Stimulated activated naive CD4-positive, alpha-beta T cell (primary cell): ENCODE data around the gene SLC2A1.

ENCODE experiments used
- DNase-seq, 6 experiments: peaks; one replicate each; lab custom pipeline; 2025; lab: John Stamatoyannopoulos, UW

SLC2A1 gene

GRCh38 chr1:42960566-42961311 lies 2.1 kb upstream of the SLC2A1 start:
- no peak for DNase-seq

DNA sequence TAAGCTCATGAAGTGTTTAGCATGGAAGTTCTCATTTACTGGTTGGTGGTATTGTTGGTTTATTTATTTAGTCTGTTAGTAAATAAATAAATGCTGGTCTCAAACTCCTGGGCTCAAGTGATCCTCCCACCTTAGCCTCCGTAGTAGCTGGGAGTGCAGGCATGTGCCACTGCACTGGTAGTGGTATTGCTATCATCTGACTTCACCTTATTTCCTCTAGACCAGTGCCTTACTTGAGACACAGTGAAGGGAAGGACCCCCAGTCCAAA lies 1.4 kb upstream of the SLC2A1 start:
- DNase-seq: no peak

- DNase-seq: peak; percentile 33 to 73 (median 59)
Measured at GRCh38 chr1:42957880-42958487, 684 bp downstream of the SLC2A1 start.

GRCh38 chr1:42957229-42957879 lies 1.3 kb downstream of the SLC2A1 start:
- no peak for DNase-seq

GRCh38 chr1:42956739-42957138 lies 1.9 kb downstream of the SLC2A1 start:
- no peak for DNase-seq

DNA sequence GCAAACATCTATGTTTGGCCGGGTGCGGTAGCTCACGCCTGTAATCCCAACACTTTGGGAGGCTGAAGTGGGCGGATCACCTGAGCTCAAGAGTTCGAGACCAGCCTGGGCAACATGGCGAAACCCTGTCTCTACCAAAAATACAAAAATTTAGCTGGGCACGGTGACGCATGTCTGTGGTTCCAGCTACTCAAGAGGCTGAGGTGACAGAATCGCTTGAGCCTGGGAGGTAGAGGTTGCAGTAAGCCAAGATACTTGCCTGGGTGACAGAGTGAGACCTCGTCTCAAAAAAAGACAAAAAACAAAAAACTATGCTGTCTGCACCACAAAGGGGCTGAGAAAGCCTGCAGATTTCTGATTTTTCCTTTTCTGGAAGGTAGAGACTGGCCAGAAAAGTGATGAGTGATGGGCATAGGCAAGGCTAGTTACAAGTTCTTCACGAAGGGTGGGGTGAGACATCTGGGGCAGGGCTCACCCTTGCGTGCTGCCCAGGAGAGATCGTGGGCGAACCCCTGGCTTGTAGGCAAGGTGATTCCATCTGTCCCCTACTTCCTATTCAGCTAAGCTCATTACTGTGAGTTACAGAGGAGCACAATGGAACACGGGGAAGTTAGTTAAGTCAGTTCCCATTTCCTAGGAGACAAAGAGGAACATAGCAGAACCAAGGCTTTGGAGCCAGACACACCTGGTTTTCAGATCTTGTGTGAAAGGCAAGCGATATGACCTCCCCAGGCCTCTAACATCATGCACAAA lies 3.2 kb downstream of the SLC2A1 start:
- no peak for DNase-seq

DNA sequence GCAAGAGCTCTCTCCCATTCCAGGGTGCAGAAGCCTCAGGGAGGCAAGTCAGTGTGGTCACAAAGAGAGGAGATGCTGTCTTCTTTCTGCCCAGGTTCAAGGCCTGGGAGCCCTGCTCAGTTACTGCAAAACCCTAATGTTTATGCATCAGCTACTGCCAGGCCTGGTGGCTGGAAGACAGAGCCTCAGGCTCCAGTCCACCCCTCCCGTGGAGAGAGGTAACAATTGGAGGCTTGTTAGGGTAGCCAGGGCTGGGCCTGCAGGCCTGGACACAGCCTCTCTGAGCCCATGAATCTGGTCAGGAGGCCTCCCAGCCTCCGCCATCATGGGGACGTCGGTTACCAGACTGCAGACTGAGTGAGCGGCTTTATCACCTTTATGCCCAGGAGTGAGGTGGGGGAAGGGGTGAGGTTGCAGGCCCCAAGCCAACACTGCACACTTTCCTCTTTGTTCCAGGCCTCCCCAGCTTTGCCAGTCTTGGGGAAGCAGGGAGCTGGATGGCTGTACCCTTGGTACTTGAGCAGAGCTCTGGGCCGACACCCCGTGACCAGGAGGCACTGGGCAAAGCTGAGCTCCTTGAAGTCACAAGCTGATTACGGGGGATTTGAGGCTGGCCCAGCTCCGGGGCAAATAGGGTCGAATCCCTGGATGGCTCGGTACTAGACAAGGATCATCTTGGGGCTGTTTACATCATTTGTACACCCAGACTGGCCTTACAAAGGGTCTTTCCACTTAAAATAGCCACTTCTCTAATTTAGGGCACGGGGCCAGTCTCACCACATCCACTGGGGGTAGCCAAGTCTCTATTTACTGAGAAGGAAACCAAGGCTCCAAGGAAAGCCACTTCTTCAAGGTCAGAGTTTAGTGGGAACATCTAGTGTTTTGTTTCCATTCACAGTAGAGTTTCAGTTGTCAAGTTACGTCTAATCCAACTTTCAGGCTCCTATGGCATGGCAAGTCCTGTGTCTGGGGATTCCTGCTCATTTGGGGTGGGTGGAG lies 5.2 kb downstream of the SLC2A1 start:
- no peak for DNase-seq

DNA sequence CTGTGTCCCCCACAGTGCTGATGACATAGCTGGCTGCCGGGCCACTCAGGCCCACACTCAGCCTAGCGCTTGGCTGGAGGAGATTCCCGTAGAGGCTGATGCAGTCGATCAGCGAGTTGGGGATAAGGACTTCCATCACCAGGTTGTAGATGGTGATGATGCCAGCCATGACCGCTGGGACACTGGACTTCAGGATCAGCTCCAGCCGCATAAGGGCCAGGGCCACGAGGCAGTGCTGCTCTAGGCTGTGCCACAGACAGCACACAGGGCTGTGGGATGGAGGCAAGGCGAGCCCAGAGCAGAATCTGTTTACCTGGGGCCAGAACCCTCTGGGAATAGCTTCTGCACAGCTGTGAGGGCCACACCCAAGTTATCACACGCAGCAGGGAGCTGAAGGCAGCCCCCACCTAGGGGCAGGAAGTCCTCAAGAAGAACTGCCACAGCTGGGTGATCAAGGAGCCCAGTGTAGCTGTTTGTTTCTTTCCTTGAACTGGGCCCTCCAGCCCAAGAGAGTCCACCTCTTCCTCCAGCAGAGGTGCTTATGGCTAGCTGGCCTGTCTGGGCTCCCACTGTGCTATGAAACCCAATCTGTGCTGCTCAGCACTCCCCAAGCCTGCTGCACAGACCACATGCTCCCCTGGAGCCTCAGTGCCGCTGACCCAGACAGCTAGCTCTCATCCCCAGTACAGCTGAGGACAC lies 6.2 kb downstream of the SLC2A1 start:
- peak in 4 of 6 experiments; percentile 9 to 42 (median 20) for DNase-seq

GRCh38 chr1:42951588-42951987 lies 7.1 kb downstream of the SLC2A1 start:
- no peak for DNase-seq

DNA sequence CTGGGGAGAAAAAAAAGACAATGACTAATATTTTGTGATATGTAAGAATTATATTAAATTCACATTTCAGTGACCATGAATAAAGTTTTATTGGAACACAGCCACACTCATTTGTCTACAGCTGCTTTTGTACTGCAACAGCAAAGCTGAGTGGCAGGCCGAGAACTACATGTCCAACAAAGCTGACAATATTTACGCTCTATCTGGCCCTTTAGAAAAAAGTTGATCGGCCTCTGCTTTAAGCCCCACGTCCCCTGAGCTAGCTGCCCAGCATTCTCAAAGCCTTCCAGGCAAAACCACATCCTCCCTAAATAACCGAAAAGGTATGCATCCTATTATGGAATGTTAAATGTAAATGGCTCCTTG lies 8.6 kb downstream of the SLC2A1 start:
- no peak for DNase-seq

- no peak for DNase-seq
Measured at GRCh38 chr1:42949312-42950115, 9.2 kb downstream of the SLC2A1 start.

DNA sequence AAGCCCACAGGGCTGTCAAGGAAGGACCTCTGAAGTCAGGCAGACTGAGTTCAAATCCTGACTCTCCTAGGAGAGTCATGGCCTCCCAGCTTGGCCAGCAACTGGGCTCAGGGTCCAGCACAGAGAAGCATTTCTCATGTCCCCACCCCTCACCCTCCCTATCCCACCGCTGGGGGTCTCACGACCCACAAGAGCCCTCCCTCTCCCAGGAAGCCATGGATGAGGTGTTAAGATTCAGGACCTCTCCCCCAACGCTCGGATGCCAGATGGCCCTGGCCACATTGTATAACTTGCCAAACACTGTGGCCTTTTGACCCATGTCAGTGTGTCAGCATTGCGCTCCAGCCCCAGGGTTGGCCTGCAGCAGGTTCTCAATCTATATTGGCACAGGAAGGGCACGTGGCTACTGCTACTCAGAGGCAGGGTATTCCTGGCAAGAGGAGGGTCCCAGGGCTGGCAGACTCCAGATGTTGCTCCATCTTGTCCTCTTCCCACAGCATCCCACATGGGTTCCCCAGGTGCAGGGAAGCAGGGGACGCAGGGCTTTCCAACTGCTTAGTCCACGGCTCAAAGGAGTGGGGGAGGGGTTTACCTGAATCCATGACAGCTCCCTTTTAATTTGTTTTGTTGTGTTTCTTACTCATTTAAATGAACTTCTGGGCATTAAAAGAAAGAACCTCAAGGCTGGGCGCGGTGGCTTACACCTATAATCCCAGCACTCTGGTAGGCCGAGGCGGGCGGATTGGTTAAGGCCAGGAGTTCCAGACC lies 10.5 kb downstream of the SLC2A1 start:
- no peak for DNase-seq

GRCh38 chr1:42947117-42947516 lies 11.6 kb downstream of the SLC2A1 start:
- no peak for DNase-seq

DNA sequence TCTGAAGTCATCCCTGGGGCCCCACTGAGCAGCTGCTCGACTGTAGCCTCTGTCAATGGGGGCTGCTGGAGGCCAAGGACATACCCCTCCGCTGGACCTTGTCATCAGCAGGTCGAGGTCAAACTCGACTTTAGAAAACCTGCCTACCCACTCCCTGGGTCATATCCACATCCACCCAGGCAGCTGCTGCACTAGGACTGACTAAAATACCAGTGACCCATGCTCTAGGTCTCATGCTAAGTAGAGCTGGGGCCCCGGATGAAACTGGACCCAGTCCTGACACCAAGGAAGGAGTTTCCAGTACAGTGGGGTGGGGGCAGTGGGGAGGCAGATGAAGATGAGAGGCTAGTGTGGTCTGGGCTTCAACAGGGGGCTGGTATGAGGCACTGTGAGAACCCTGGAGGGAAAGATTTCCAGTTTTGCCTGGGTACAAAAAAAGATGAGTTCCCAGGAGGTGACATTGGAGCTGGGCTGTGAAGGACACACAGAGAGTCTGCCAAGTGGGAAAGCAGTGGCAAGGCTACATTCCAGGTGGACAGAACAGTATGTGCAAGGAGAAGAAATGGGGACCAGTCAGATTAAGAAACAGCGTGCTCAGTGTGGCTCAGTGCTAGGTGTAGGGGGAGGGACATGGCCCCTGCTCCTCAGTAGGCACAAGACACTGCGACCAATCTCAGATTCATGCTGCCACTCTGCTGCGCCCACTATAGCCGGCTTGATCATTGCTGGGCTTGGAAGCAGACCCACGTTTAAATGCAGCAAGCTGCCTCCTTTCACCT lies 12.4 kb downstream of the SLC2A1 start:
- DNase-seq: no peak

DNA sequence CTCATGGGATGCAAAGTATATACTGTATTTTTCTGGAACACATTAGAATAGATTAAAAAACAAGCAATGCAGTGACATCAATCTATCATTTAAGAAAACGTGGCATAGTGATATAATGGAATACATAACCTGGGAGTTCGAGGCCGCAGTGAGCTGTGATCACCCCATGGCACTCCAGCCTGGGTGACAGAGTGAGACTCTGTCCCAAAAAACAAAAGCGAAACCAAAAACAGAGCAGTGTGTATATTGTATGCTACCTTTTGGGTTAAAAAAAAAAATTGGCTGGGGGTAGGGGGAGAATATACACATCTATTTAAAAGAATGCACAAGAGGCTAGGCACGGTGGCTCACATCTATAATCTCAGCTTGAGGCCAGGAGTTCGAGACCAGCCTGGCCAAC lies 13.5 kb downstream of the SLC2A1 start:
- peak in 1 of 6 experiments; percentile 25 for DNase-seq

- no peak for DNase-seq
Measured at GRCh38 chr1:42944246-42944928, 14.3 kb downstream of the SLC2A1 start.

- DNase-seq: no peak
Measured at GRCh38 chr1:42943728-42944127, 14.9 kb downstream of the SLC2A1 start.

- peak in 1 of 6 experiments; percentile 26 for DNase-seq
Measured at GRCh38 chr1:42943166-42943565, 15.5 kb downstream of the SLC2A1 start.
